Pons (tissue), 1 donor: ENCODE data around the gene SEPTIN7.

ENCODE experiments used
- DNase-seq: peaks from one replicate; pipeline ENCODE4 v3.0.0-alpha.2; 2016; ENCODE audit warnings: low spot score

The SEPTIN7 gene

GRCh38 chr7:35839860-35840854, 39.3 kb downstream of the SEPTIN7 start:
- no peak for DNase-seq

DNA sequence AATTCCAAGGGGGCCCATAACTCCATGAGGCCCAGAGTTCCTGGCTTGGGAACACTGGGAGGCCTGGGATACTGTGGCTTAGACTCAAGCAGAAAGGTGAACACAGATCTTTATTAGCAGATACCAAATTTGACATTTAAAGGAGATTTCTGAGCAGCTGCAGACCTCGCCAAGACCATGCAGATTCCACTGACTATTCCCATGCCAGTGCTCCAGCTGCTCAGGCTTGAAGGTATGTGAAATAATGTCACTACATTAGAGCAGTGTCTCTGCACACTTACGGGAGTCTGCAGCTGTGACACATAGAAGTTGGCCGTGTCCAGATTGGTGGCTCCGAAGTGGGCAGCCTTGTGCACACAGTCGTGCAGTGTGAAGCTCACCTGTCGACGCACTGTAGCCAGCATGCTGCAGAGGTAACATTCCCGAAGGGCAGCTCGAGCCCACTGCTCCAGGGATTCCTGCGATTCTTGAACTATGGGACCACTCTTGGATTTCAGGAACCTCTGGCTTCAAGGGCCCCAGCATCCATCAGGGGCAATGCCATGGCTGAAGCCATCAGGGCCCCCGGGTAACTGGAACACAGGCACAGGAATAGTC, 46.1 kb downstream of the SEPTIN7 start:
- DNase-seq, result no peak

GRCh38 chr7:35848725-35849124, 47.9 kb downstream of the SEPTIN7 start:
- no peak for DNase-seq

GRCh38 chr7:35849158-35849831, 48.4 kb downstream of the SEPTIN7 start:
- no peak for DNase-seq

DNA sequence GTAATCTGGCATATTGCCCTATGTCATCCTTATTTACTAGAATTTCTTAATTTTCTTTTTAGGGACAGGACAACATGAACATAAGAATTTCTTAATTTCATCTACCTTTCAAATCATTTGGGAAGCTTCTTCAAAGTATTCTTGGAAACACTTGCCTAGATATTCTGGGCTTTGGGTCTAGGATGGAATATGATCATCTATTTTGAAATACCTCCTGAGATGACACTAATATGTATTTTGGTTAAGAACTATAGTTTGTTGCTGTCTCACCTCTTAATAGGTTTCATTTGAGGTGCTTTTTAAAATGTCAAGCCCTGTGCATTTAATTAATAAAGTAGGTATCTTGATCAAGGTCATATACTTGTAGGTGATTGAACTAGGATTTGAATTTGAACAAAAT, 49.1 kb downstream of the SEPTIN7 start:
- no peak for DNase-seq
